Testis (tissue), 3 donors: ENCODE results near the gene MCC. TPM values are rescaled to one million over a fixed set of nuclear protein-coding genes. Genes with fewer than 3 reads are reported as not detected.
"Not testable (repeated sequence)": the region's sequence is repeated elsewhere in the genome, so short reads cannot be mapped to it uniquely, and the experiment has no call there.

Experiments used
- DNase-seq: peaks from one replicate; pipeline ENCODE4 v3.0.0-alpha.2; 2019
- H3K27ac ChIP-seq, 2 donors: fragments of 200-600 bp; sonication (generic); one replicate each; pipeline ENCODE4 v1.5.1; 2019
- H3K27me3 ChIP-seq: fragments of 200-600 bp; sonication (generic); one replicate; pipeline ENCODE4 v1.5.1; 2019
- H3K36me3 ChIP-seq: fragments of 200-600 bp; sonication (generic); one replicate; pipeline ENCODE4 v1.5.1; 2017; ENCODE audit warnings: low read depth; ENCODE audit errors: missing control alignments
- H3K4me1 ChIP-seq: fragments of 200-600 bp; sonication (generic); one replicate; pipeline ENCODE4 v1.5.1; 2019
- H3K4me3 ChIP-seq, 2 donors: fragments of 200-600 bp; sonication (generic); one replicate each; pipeline ENCODE4 v1.5.1; 2017 to 2019
- H3K9me3 ChIP-seq: fragments of 200-600 bp; sonication (generic); one replicate; pipeline ENCODE4 v1.5.1; 2017
- POLR2A ChIP-seq: fragments of 450-650 bp; IDR thresholded peaks from one replicate; pipeline ENCODE4 v1.6.1; 2017; ENCODE audit warnings: antibody characterized with exemption, mild to moderate bottlenecking, moderate library complexity
- WGBS, 2 donors: methylation state at CpG; one replicate each; pipeline ENCODE4 v1.1.5; 2018; 5-methylcytosine and 5-hydroxymethylcytosine counted together
- intact Hi-C: fragments of 100-400 bp; cut with DNase I; formaldehyde crosslinking; loops from one replicate; pipeline ENCODE4 v1.15.1; 2023; ENCODE audit warnings: low total_unique reads
- polyA plus RNA-seq: library from polyadenylated mRNA; stranded (reverse); fragments of 350-450 nt; fragmentation: Illumina TruSeq; extraction: RNeasy Lipid Tissue Mini Kit (QIAGEN cat#74804); gene quantifications from one replicate; pipeline ENCODE4 v1.2.3, GENCODE V29; 2014; ENCODE audit warnings: low read depth, low replicate concordance; ENCODE audit not compliant: insufficient read depth
- total RNA-seq, 2 donors: library from RNA; depleted of rRNA; stranded (reverse); fragments of >200 nt; gene quantifications; one replicate each; pipeline ENCODE4 v1.2.3, GENCODE V29; 2016
- TF ChIP-seq, protein P1 (sequence below), 3 experiments: fragments of 450-650 bp in 2 of 3; fragments of 200-600 bp in 1 of 3; sonication (generic) in 1 of 3; IDR thresholded peaks; one replicate each; pipeline ENCODE4 v1.5.1; 2016 to 2019; ENCODE audit warnings: antibody characterized with exemption in 3 of 3, mild to moderate bottlenecking in 2 of 3, moderate library complexity in 1 of 3

Gene MCC
- total and polyA plus RNA-seq, 3 donors from 2014 or later, result 7.1 to 23.7 (median 21.4) TPM

DNA sequence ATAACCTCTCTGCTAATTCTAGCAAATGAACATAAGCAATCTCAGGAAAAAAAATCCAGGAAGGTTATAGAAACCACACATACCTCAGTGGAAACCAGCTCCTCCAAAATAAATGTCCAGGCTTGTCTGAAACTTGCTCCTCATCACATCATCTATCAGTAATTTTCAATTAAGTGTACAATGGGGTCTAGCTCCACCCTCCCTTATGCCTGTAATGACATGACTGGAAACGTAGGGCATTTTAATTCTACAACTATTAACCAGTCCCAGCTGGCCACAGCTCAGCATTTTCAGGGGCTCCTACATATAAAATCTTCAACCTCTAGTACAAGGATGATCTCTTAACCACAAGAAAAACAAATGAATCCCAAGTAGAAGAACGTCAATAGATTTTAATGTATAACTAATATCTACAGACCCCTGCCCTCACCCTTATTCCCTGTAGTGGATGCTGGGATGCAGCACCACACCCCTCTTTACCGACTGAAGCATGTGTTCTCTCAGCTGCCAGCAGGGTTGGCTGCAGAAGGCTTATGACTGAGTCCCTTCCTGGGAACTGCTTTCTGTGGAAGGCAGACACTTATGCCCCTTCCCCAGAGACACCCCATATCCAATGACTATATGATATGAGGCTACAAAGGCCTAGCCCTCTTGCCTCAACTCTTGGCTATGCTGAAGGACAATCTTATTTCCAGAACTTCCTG is 60.2 kb downstream of the MCC start:
- Histone ChIP-seq H3K4me1 (no peaks in the 10 kb centered on the region), H3K36me3 (no peaks in the 10 kb centered on the region), H3K9me3 (no peaks in the 10 kb centered on the region), H3K4me3 (no peak overlapping the region), H3K27ac (no peak overlapping the region), H3K27me3 (no peaks in the 10 kb centered on the region)
- DNase-seq, result no peak
- TF ChIP-seq, protein P1, sequence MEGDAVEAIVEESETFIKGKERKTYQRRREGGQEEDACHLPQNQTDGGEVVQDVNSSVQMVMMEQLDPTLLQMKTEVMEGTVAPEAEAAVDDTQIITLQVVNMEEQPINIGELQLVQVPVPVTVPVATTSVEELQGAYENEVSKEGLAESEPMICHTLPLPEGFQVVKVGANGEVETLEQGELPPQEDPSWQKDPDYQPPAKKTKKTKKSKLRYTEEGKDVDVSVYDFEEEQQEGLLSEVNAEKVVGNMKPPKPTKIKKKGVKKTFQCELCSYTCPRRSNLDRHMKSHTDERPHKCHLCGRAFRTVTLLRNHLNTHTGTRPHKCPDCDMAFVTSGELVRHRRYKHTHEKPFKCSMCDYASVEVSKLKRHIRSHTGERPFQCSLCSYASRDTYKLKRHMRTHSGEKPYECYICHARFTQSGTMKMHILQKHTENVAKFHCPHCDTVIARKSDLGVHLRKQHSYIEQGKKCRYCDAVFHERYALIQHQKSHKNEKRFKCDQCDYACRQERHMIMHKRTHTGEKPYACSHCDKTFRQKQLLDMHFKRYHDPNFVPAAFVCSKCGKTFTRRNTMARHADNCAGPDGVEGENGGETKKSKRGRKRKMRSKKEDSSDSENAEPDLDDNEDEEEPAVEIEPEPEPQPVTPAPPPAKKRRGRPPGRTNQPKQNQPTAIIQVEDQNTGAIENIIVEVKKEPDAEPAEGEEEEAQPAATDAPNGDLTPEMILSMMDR (IDR thresholded peaks at IDR 0.05), result no peak
- no peak for TF ChIP-seq POLR2A
- WGBS, 2 donors, result 81 to 82% methylated on average over 3 of the region's 3 CpGs
- intact Hi-C loops, result no loop called here

DNA sequence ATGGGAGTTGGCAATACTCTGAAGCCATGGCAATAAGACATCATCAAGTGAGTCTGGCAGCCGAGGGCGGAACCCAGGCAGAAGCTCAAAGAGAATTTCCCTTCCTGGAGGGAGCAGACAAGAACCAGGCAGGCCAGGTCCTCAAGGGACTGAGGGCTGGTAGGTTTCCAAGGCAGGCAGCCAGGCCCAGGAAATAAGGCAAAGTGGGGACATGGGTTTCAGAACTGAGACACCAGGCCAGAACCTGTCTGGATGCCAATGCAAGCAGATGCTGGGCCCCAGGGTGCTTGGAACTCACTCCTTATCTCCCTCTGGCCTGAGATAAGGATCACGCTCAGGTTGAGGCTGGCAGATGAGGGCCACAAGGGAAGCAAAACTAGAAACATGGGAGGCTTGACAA is 62.3 kb downstream of the MCC start:
- H3K4me3 ChIP-seq, result no peak overlapping the region

DNA sequence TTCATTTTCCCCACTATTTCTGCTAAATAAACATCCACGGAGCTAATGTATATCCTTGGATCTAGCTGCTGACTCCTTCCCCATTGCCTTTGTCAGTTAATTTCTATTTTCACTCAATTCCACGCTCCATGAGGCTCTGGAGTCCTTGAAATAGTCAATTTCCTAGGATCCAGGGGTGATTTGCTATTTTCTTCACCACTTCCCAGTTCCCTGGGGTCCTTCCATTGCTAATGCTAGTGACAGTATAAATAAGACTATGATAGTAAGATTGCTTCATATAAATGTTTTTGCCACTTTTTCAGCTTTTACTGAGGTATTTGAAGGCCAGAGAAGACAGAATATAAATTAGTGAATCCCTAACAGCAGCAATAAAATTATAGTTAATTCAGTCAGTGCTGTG is 66.6 kb downstream of the MCC start:
- Histone ChIP-seq H3K4me3 (no peak overlapping the region), H3K36me3 (no peaks in the 10 kb centered on the region), H3K9me3 (no peaks in the 10 kb centered on the region), H3K27me3 (no peaks in the 10 kb centered on the region), H3K4me1 (no peaks in the 10 kb centered on the region), H3K27ac (no peak overlapping the region)
- 88 to 94% methylated on average over 2 of the region's 2 CpGs for WGBS, 2 donors
- DNase-seq, result no peak
- intact Hi-C loops, result no loop called here
- TF ChIP-seq, protein P1 (IDR thresholded peaks at IDR 0.05), result no peak
- TF ChIP-seq POLR2A, result no peak

More for the DNA sequence above, 62.3 kb downstream of the MCC start:
- no peaks in the 10 kb centered on the region for H3K27me3 ChIP-seq
- no peaks in the 10 kb centered on the region for H3K36me3 ChIP-seq
- TF ChIP-seq, protein P1 (IDR thresholded peaks at IDR 0.05), result no peak
- TF ChIP-seq POLR2A, result no peak
- 89 to 94% methylated on average over 3 of the region's 3 CpGs for WGBS, 2 donors
- intact Hi-C loops, result no loop called here
- no peak overlapping the region for H3K27ac ChIP-seq
- H3K9me3 ChIP-seq, result no peaks in the 10 kb centered on the region
- H3K4me1 ChIP-seq, result no peaks in the 10 kb centered on the region
- DNase-seq, result no peak

DNA sequence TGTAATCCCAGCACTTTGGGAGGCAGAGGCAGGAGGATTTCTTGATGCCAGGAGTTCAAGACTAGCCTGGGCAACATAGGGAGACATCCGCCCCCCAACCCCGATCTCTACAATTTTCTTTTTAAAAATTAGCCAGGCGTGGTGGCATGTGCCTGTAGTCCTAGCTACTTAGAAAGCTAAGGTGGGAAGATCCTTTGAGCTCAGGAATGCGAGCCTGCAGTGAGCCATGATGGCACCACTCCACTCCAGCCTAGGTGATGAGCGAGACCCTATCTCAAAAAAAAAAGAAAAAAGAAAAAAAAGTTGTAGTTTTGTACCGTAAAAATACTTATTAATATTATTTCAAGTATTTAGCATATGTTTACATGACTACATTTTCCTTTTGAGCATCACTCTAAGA is 82.7 kb downstream of the MCC start:
- Histone ChIP-seq H3K36me3 (no peaks in the 10 kb centered on the region), H3K4me3 (no peak overlapping the region), H3K27me3 (no peaks in the 10 kb centered on the region), H3K27ac (no peak overlapping the region), H3K4me1 (no peaks in the 10 kb centered on the region), H3K9me3 (no peaks in the 10 kb centered on the region)
- TF ChIP-seq POLR2A, result no peak
- TF ChIP-seq, protein P1 (IDR thresholded peaks at IDR 0.05), result no peak
- DNase-seq, result no peak
- intact Hi-C loops, result no loop called here
- 92 to 93% methylated on average over 6 of the region's 6 CpGs for WGBS, 2 donors

DNA sequence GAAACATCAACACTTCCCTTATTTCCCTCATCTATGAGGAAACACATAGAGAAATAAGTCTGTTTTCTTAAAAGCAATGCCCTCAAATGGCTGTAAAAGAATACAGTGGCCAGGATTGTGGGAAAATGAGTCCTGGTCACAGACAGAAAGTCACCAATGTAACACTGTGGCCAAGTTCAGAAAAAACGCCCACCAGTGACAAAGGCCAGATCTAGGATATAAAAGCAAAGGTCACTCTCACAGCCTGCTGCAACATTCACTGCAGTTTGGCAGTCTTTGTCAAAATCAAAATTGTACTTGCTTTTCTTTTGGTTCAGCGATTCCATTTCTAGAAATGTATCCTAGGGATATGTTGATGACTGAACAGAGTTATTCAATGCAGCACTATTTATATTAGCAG is 84.0 kb downstream of the MCC start:
- 60 to 84% methylated on average over 2 of the region's 2 CpGs for WGBS, 2 donors

DNA sequence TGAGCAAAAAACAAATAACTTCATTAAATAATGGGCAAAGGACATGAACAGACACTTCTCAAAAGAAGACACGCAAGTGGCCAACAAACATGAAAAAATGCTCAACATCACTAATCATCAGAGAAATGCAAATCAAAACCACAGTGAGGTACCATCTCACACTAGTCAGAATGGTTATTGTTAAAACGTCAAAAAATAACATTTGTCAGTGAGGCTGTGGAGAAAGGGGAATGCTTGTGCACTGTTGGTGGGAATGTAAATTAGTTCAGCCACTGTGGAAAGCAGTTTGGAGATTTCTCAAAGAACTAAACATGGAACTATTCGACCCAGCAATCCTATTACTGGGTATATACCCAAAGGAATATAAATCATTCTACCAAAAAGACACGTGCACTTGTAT is 90.3 kb downstream of the MCC start:
- H3K36me3 ChIP-seq, intact Hi-C loops, H3K4me3 ChIP-seq, H3K27ac ChIP-seq, DNase-seq, H3K4me1 ChIP-seq, H3K9me3 ChIP-seq, H3K27me3 ChIP-seq: not testable (repeated sequence)
- 75 to 83% methylated on average over 4 of the region's 4 CpGs for WGBS, 2 donors

More for the DNA sequence above, 84.0 kb downstream of the MCC start:
- Histone ChIP-seq H3K9me3 (no peaks in the 10 kb centered on the region), H3K36me3 (no peaks in the 10 kb centered on the region), H3K27me3 (no peaks in the 10 kb centered on the region), H3K4me3 (no peak overlapping the region), H3K27ac (no peak overlapping the region), H3K4me1 (no peaks in the 10 kb centered on the region)
- intact Hi-C loops, result no loop called here
- no peak for TF ChIP-seq POLR2A
- TF ChIP-seq, protein P1 (IDR thresholded peaks at IDR 0.05), result no peak
- no peak for DNase-seq
